H9 (cell line): Measurements from ENCODE around the gene ESRRB. TPM values are rescaled to one million over a fixed set of nuclear protein-coding genes. Genes with fewer than 3 reads are reported as not detected.

Experiments used
- DNase-seq: peaks from one replicate; pipeline ENCODE4 v3.0.0-alpha.2; 2017
- H2AFZ ChIP-seq: one replicate; pipeline ENCODE4 v1.6.1; 2013; ENCODE audit warnings: mild to moderate bottlenecking, low read length, control low read depth, moderate library complexity
- H2AK5ac ChIP-seq: 2 replicates; pipeline ENCODE4 v1.6.1; 2013; ENCODE audit warnings: low read length, control low read depth, mixed read lengths; ENCODE audit not compliant: insufficient read length
- H2BK120ac ChIP-seq: one replicate; pipeline ENCODE4 v1.6.1; 2013; ENCODE audit warnings: low read depth, mild to moderate bottlenecking, low read length, control low read depth, inconsistent platforms; ENCODE audit not compliant: poor library complexity, severe bottlenecking
- H2BK12ac ChIP-seq: 2 replicates; pipeline ENCODE4 v1.6.1; 2013; ENCODE audit warnings: low read length, control low read depth, mixed read lengths, low read depth; ENCODE audit not compliant: insufficient read length
- H2BK15ac ChIP-seq: 2 replicates; pipeline ENCODE4 v1.6.1; 2013; ENCODE audit warnings: low read depth, low read length, control low read depth
- H2BK20ac ChIP-seq: one replicate; pipeline ENCODE4 v1.6.1; 2013; ENCODE audit warnings: low read depth, mild to moderate bottlenecking, low read length, control low read depth, inconsistent platforms; ENCODE audit not compliant: poor library complexity, severe bottlenecking
- H2BK5ac ChIP-seq: 2 replicates; pipeline ENCODE4 v1.6.1; 2013; ENCODE audit warnings: low read length, control low read depth, mixed read lengths; ENCODE audit not compliant: insufficient read length
- H3K14ac ChIP-seq: 2 replicates; pipeline ENCODE4 v1.6.1; 2013; ENCODE audit warnings: low read length, control low read depth; ENCODE audit not compliant: insufficient read depth
- H3K18ac ChIP-seq: 2 replicates; pipeline ENCODE4 v1.6.1; 2013; ENCODE audit warnings: low read depth, mild to moderate bottlenecking, mixed read lengths, low read length, control low read depth; ENCODE audit not compliant: insufficient read length
- H3K23ac ChIP-seq: 2 replicates; pipeline ENCODE4 v1.6.1; 2013; ENCODE audit warnings: low read length, control low read depth, mixed read lengths, low read depth; ENCODE audit not compliant: insufficient read length
- H3K23me2 ChIP-seq: 2 replicates; pipeline ENCODE4 v1.6.1; 2013; ENCODE audit warnings: low read depth, mild to moderate bottlenecking, mixed read lengths, low read length, control low read depth; ENCODE audit not compliant: insufficient read length, poor library complexity, severe bottlenecking
- H3K27ac ChIP-seq: 2 replicates; pipeline ENCODE4 v1.5.1; 2013; ENCODE audit warnings: low read length, control low read depth, mixed read lengths, low read depth; ENCODE audit not compliant: insufficient read length
- H3K27me3 ChIP-seq: 2 replicates; pipeline ENCODE4 v1.6.1; 2013; ENCODE audit warnings: low read length, control low read depth, inconsistent platforms; ENCODE audit not compliant: insufficient read depth
- H3K4ac ChIP-seq: 2 replicates; pipeline ENCODE4 v1.6.1; 2013; ENCODE audit warnings: low read depth, mild to moderate bottlenecking, control low read depth, inconsistent platforms, low read length, moderate library complexity
- H3K4me1 ChIP-seq: 2 replicates; pipeline ENCODE4 v1.6.1; 2013; ENCODE audit warnings: low read length, control low read depth, inconsistent platforms; ENCODE audit not compliant: insufficient read depth
- H3K4me2 ChIP-seq: 2 replicates; pipeline ENCODE4 v1.6.1; 2013; ENCODE audit warnings: low read length, control low read depth, mixed read lengths; ENCODE audit not compliant: insufficient read length, insufficient read depth
- H3K56ac ChIP-seq: 2 replicates; pipeline ENCODE4 v1.6.1; 2013; ENCODE audit warnings: low read depth, mild to moderate bottlenecking, mixed read lengths, low read length, control low read depth; ENCODE audit not compliant: insufficient read length
- H3K79me1 ChIP-seq: 2 replicates; pipeline ENCODE4 v1.6.1; 2013; ENCODE audit warnings: low read depth, mild to moderate bottlenecking, moderate library complexity, low read length, control low read depth, inconsistent platforms; ENCODE audit not compliant: insufficient read depth, poor library complexity, severe bottlenecking
- H3K79me2 ChIP-seq: 2 replicates; pipeline ENCODE4 v1.6.1; 2013; ENCODE audit warnings: low read length, control low read depth, inconsistent platforms; ENCODE audit not compliant: insufficient read depth
- H3K9ac ChIP-seq: 2 replicates; pipeline ENCODE4 v1.6.1; 2013; ENCODE audit warnings: low read length, control low read depth, mixed read lengths; ENCODE audit not compliant: insufficient read length; ENCODE audit errors: extremely low read depth
- H3K9me3 ChIP-seq: one replicate; pipeline ENCODE4 v1.6.1; 2013; ENCODE audit warnings: low read depth, low read length, inconsistent platforms; ENCODE audit not compliant: control insufficient read depth
- H3T11ph ChIP-seq: one replicate; pipeline ENCODE4 v1.6.1; 2013; ENCODE audit warnings: mild to moderate bottlenecking, low read length, control low read depth, inconsistent platforms
- H4K20me1 ChIP-seq: one replicate; pipeline ENCODE4 v1.6.1; 2013; ENCODE audit not compliant: control insufficient read depth, insufficient read length, insufficient read depth
- H4K5ac ChIP-seq: 2 replicates; pipeline ENCODE4 v1.6.1; 2013; ENCODE audit warnings: low read depth, mild to moderate bottlenecking, mixed read lengths, low read length, control low read depth; ENCODE audit not compliant: insufficient read length
- H4K8ac ChIP-seq: replicated peaks from 2 replicates; pipeline ENCODE4 v1.6.1; 2013; ENCODE audit warnings: low read length, control low read depth, mixed read lengths, low read depth; ENCODE audit not compliant: insufficient read length
- H4K91ac ChIP-seq: 2 replicates; pipeline ENCODE4 v1.6.1; 2013; ENCODE audit warnings: low read depth, mild to moderate bottlenecking, moderate library complexity, mixed read lengths, low read length, control low read depth; ENCODE audit not compliant: insufficient read length
- H3K27ac Mint-ChIP-seq, 3 experiments: 2 replicates in 2 of 3; 3 replicates in 1 of 3; pipeline ENCODE4 v1.8.0; 2020 to 2021; ENCODE audit warnings: mixed read lengths in 3 of 3, mild to moderate bottlenecking in 1 of 3, moderate library complexity in 1 of 3
- H3K27me3 Mint-ChIP-seq: 2 replicates; pipeline ENCODE4 v1.8.0; 2021; ENCODE audit warnings: low read depth, mild to moderate bottlenecking, moderate library complexity, mixed read lengths
- H3K36me3 Mint-ChIP-seq, 3 experiments: 2 replicates in 2 of 3; 3 replicates in 1 of 3; pipeline ENCODE4 v1.8.0; 2020 to 2021; ENCODE audit warnings: low read depth in 3 of 3, mixed read lengths in 3 of 3; ENCODE audit not compliant: insufficient read depth in 1 of 3
- H3K4me1 Mint-ChIP-seq, 2 experiments: 2 replicates each; pipeline ENCODE4 v1.8.0; 2020; ENCODE audit warnings: mixed read lengths in 2 of 2
- H3K4me3 Mint-ChIP-seq, 2 experiments: 2 replicates in 1 of 2; 3 replicates in 1 of 2; pipeline ENCODE4 v1.8.0; 2020 to 2021; ENCODE audit warnings: mild to moderate bottlenecking in 2 of 2, mixed read lengths in 2 of 2, moderate library complexity in 1 of 2
- H3K9me3 Mint-ChIP-seq, 2 experiments: 2 replicates in 1 of 2; 3 replicates in 1 of 2; pipeline ENCODE4 v1.8.0; 2020; ENCODE audit warnings: mild to moderate bottlenecking in 2 of 2, mixed read lengths in 2 of 2, moderate library complexity in 1 of 2
- WGBS: extraction: QIAGEN DNeasy Blood & Tissue Kit; methylation state at CpG from one replicate; pipeline ENCODE4 v1.1.7; 2013; ENCODE audit warnings: missing lambda C conversion rate, low lambda C conversion rate, mixed read lengths; ENCODE audit not compliant: insufficient read length; ENCODE audit errors: extremely low coverage; 5-methylcytosine and 5-hydroxymethylcytosine counted together
- total RNA-seq: library from RNA; stranded (reverse); gene quantifications from 2 replicates; pipeline ENCODE4 v1.2.1, GENCODE V29; 2021
- TF ChIP-seq, protein P1 (sequence below): fragments of 200-600 bp; sonication (generic); conservative IDR thresholded peaks from 3 replicates; pipeline ENCODE4 v1.8.0; 2021; ENCODE audit warnings: antibody characterized with exemption, mild to moderate bottlenecking

ESRRB gene
- total RNA-seq, 1 experiment from 2014 or later = 0.11 TPM

DNA sequence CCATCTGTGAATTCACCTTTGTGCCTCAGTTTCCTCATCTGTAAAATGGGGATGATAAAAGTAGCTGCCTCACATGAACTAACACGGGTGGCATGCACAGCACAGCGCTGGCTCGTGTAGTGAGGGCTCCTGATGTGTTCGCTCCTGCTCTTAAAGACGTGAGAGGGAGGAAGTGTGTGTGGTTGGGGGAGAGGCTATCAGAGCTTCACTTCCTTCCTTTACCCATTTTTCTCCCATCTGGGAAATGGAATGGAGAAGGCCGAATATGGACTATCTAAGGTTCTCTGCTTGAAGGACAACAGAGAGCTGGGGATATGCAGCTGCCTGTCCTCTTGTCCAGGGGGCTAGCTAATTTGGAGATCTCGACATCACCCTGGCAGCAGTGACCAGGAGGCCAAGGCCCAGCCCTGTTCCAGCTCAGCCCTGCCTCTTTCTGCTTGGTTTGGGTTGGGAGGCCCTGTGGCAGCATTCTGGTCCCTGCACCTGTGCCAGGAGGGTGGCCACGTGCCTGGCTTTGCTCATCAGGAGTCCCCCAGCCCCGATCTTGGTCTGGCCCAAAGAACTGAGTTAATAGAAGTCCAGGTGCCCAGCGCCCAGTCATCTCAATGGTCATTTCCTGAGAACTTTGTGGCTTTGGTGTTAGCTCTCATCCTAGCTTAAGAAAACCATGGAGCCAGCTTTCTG is 44.5 kb upstream of the ESRRB start:
- Histone ChIP-seq H2AK5ac (no peak overlapping the region), H3K4me2 (no peak overlapping the region), H3T11ph (no peak overlapping the region), H2AFZ (no peak overlapping the region), H3K56ac (no peak overlapping the region), H2BK20ac (no peak overlapping the region), H3K9ac (no peak overlapping the region), H4K8ac (no peak overlapping the region), H3K4me1 (peaks cover 7% of the 10 kb centered on the region; the same call in 1 of the 2 replicates), H4K5ac (no peak overlapping the region), H3K4ac (no peak overlapping the region), H3K27me3 (no peaks in the 10 kb centered on the region; the same call in 1 of the 2 replicates), H3K9me3 (no peaks in the 10 kb centered on the region), H2BK120ac (no peak overlapping the region), H2BK12ac (no peak overlapping the region), H3K79me1 (no peaks in the 10 kb centered on the region), H2BK15ac (no peak overlapping the region), H3K18ac (no peak overlapping the region), H3K23me2 (no peaks in the 10 kb centered on the region), H3K79me2 (no peaks in the 10 kb centered on the region), H3K23ac (no peak overlapping the region), H4K91ac (no peak overlapping the region), H3K27ac (no peak overlapping the region), H2BK5ac (no peak overlapping the region), H3K14ac (no peak overlapping the region), H4K20me1 (no peaks in the 10 kb centered on the region)
- no CpG with 5 or more reads among the region's 10 CpGs for WGBS
- DNase-seq = no peak
- Mint-ChIP-seq H3K4me1 (peaks cover 27 to 35% of the 10 kb centered on the region in 2 experiments), H3K36me3 (no peaks in the 10 kb centered on the region), H3K9me3 (no peaks in the 10 kb centered on the region), H3K4me3 (no peak overlapping the region; a peak in 1 of 5 replicates), H3K27me3 (peaks cover 41% of the 10 kb centered on the region), H3K27ac (no peak overlapping the region)
- TF ChIP-seq, protein P1, sequence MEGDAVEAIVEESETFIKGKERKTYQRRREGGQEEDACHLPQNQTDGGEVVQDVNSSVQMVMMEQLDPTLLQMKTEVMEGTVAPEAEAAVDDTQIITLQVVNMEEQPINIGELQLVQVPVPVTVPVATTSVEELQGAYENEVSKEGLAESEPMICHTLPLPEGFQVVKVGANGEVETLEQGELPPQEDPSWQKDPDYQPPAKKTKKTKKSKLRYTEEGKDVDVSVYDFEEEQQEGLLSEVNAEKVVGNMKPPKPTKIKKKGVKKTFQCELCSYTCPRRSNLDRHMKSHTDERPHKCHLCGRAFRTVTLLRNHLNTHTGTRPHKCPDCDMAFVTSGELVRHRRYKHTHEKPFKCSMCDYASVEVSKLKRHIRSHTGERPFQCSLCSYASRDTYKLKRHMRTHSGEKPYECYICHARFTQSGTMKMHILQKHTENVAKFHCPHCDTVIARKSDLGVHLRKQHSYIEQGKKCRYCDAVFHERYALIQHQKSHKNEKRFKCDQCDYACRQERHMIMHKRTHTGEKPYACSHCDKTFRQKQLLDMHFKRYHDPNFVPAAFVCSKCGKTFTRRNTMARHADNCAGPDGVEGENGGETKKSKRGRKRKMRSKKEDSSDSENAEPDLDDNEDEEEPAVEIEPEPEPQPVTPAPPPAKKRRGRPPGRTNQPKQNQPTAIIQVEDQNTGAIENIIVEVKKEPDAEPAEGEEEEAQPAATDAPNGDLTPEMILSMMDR = no peak
